CD4-positive, alpha-beta T cell treated with Interleukin-1 beta for 1 hour (primary cell): ENCODE measurements around the gene KRTAP4-4.
A peak's percentile ranks its signal among the peaks of the same experiment; 100 is the strongest.
"Not testable (repeated sequence)": the region's sequence is repeated elsewhere in the genome, so short reads cannot be mapped to it uniquely, and the experiment has no call there.

ENCODE experiments used
- DNase-seq, 2 donors: peaks; one replicate each; pipeline ENCODE4 v3.0.0-alpha.2; 2020 to 2022

The KRTAP4-4 gene

GRCh38 chr17:41147531-41148204 lies 12.9 kb downstream of the KRTAP4-4 start:
- no peak for DNase-seq

DNA sequence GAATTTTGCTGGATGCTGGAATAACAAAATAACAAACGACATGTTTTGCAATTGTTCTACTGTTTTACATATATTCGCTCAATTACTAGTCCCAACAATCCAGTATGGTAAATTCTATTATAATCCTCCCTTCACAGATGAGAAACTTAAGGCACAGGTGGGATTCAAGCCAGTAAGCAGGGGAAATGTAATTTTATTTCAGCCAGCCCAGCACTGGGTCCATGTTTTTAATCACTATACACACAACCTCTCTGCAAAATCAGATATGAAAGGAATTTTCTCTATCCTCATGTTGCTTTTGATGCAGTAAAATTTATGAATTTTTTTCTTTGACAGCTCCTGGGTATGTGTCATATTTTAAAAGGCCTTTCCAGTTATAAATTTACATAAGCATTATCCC lies 15.3 kb downstream of the KRTAP4-4 start:
- DNase-seq = no peak

DNA sequence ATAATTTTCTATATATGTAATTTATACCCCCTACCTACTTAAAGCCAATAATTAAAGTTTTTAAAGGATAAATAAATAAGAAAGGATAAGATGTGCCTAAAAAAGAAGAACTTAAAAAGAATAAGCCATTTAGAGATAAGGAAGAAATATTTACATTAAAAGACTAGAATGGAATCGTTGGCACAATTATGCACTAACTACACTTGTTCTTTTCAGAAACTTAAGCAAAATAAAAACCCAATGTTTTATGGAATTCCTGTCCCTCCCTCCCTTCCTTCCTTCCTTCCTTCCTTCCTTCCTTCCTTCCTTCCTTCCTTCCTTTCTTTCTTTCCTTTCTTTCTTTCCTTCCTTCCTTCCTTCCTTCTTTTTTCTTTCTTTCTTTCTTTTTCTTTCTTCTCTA lies 15.7 kb downstream of the KRTAP4-4 start:
- DNase-seq = no peak

- DNase-seq = no peak
Observed at GRCh38 chr17:41141361-41141760, 19.2 kb downstream of the KRTAP4-4 start.

GRCh38 chr17:41140360-41141131 lies 20.0 kb downstream of the KRTAP4-4 start, which contains the start of gene KRTAP4-6:
Gene KRTAP4-6 (minus strand): TSS chr17:41140544. CDS start chr17:41140487, 57 bp downstream.
- DNase-seq = no peak

DNA sequence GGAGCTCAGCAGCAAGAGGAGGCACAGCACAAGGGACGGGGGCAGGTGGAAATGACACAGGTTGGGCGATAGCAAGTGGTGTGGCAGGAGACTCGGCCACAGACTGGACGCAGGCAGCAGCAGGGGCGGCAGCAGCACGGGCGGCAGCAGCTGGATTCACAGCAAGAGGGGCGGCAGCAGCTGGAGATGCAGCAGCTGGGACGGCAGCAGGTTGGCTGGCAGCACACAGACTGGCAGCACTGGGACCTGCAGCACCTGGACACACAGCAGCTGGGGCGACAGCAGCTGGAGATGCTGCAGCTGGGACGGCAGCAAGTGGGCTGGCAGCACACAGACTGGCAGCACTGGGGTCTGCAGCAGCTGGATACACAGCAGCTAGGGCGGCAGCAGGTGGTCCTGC lies 20.7 kb downstream of the KRTAP4-4 start:
- DNase-seq = not testable (repeated sequence)

DNA sequence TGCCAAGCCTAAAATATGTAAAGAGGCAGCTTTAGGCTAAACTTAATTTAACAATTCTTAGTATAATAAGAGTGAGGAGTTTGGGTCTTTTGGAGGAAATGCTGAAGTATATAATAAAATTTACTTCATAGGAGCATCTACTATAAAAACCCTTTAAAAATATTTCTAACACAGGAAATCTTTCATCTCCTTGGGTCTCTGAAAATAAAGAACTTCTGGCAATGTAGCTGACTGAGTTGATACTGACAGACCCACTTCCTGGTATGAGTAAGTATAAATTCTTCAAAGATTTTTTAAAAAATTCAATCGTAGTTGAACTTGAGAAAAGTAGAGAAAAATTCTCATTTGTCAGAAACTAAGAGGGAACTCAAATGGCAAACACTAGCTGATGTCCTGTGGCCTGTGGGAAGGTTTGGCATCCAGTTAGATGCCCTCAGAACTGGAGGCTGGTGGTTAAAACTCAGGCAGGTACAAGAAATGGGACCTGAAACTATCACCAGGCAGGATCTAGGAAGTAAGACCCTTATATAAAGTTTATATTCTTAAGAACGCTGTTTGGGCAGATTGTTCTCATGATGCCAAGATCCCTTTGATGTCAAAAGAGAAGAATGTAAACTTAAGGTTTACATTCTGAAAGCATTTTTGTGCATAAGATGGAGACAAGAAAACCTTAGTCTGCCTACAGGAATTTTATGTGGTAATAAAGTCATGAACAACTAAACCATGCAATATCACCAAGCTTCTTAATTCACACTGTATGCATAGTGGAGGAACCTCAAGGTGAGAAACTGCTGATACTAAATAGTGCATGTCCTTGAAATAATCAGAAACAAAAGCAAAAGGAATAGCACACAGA lies 26.4 kb downstream of the KRTAP4-4 start:
- no peak for DNase-seq

GRCh38 chr17:41131979-41132378 lies 28.6 kb downstream of the KRTAP4-4 start:
- no peak for DNase-seq

- DNase-seq = no peak
Observed at GRCh38 chr17:41127371-41127770, 33.2 kb downstream of the KRTAP4-4 start.

GRCh38 chr17:41126412-41126811 lies 34.1 kb downstream of the KRTAP4-4 start:
- no peak for DNase-seq

- no peak for DNase-seq
Observed at GRCh38 chr17:41125064-41125463, 35.5 kb downstream of the KRTAP4-4 start.

- not testable (repeated sequence) for DNase-seq
Observed at GRCh38 chr17:41123991-41124371, 36.6 kb downstream of the KRTAP4-4 start, which contains the start of gene KRTAP4-12. Gene KRTAP4-12 (minus strand): TSS chr17:41124182. CDS start chr17:41124122, 60 bp downstream.

- DNase-seq = not testable (repeated sequence)
Observed at GRCh38 chr17:41123292-41123990, 37.1 kb downstream of the KRTAP4-4 start.

- no peak for DNase-seq
Observed at GRCh38 chr17:41121742-41122141, 38.8 kb downstream of the KRTAP4-4 start.

GRCh38 chr17:41119696-41120690 lies 40.6 kb downstream of the KRTAP4-4 start:
- peak in 1 of 2 donors; percentile 13 for DNase-seq

DNA sequence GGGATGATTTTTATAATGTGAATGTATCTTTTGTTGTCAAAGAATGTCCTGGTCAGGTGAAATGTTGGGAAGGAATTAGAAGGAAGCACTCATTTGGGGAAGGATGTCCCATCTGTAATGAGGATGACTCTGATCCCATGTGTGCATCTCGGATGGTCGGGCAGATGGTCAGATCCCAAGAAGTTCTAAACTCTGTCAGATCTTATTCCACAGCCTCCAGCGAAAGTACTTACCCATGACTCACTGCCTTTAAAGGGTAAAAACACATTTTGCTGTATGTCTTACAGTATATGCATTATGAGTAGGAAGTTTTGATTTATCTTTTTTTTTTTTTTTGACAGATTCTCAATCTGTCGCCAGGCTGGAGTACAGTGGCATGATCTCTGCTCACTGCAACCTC lies 41.8 kb downstream of the KRTAP4-4 start:
- DNase-seq = no peak

DNA sequence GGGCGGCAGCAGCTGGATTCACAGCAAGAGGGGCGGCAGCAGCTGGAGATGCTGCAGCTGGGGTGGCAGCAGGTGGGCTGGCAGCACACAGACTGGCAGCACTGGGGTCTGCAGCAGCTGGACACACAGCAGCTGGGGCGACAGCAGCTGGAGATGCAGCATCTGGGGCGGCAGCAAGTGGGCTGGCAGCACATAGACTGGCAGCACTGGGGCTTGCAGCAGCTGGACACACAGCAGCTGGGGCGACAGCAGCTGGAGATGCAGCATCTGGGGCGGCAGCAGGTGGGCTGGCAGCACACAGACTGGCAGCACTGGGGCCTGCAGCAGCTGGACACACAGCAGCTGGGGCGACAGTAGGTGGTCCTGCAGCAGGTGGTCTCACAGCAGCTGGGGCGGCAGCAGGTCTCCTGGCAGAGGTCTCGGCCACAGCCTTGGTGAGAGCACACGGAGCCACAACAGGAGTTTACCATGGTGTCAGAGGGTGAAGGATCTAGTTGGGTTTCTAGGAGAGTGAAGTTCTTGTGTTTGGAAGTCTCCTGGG lies 42.6 kb downstream of the KRTAP4-4 start, which contains the start of gene KRTAP4-11:
Gene KRTAP4-11, minus strand, starts transcription at position 528 of the 541 bp plus-strand sequence. Its CDS starts 58 bp downstream, at position 470.
- not testable (repeated sequence) for DNase-seq

DNA sequence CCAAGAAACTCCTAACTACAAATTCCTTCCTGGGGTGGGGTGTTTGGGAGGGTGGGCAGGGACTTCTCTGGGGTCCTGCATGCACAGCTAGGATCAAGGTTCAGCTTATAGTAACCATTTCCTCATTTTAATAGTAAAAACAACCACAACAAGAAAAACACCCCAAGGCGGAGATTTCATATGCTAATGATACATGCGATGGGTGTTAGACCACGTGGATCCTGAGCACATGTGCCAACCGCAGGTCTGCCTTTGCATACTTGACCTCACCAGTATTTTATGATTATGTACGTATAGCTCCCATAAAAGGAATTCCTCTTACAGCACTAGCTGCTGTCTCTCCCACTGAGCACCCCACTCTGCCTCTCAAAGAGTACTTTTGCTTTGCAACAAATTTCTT lies 44.3 kb downstream of the KRTAP4-4 start:
- peak in 1 of 2 donors; percentile 52 for DNase-seq

- DNase-seq = no peak
Observed at GRCh38 chr17:41111151-41111885, 49.2 kb downstream of the KRTAP4-4 start.
